Lung microvascular endothelial cell (primary cell): ENCODE data around the gene RALB. TPM values are rescaled to one million over a fixed set of nuclear protein-coding genes. Genes with fewer than 3 reads are reported as not detected.
A peak's percentile ranks its signal among the peaks of the same experiment; 100 is the strongest.
"Not testable (repeated sequence)": the region's sequence is repeated elsewhere in the genome, so short reads cannot be mapped to it uniquely, and the experiment has no call there.

Experiments
- DNase-seq, 2 donors: peaks; one replicate each; pipeline versions ENCODE4 v3.0.0 to v3.0.0-alpha.2; 2010; ENCODE audit warnings: low read depth in 2 of 2
- total RNA-seq: library from RNA; depleted of rRNA; stranded (reverse); fragments of >200 nt; gene quantifications from 2 replicates; pipeline ENCODE4 v1.2.1, GENCODE V29; 2014

Gene RALB
- total RNA-seq, 1 donor from 2014 or later: 135 TPM

DNA sequence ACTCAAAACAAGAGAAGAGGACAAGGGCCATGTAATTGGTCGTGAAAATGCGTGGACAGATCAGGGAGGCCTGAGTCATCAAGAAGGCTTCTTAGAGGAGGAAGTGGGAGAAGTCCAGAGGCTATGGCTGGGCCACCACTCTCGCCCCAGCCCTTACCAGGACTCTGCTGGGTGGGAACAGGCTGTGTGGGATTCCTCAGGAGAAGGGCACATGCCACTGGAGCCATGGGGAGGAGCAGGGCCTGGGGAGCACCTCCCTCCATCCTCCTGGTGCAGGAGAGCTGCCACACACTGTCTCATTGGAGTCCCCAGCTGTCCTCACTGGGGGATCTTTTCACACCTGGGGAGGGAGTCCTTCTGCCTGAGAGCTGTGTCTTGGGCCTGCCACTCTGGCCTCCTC, 9.4 kb upstream of the RALB start:
- DNase-seq: peak in 1 of 2 donors; percentile 57

DNA sequence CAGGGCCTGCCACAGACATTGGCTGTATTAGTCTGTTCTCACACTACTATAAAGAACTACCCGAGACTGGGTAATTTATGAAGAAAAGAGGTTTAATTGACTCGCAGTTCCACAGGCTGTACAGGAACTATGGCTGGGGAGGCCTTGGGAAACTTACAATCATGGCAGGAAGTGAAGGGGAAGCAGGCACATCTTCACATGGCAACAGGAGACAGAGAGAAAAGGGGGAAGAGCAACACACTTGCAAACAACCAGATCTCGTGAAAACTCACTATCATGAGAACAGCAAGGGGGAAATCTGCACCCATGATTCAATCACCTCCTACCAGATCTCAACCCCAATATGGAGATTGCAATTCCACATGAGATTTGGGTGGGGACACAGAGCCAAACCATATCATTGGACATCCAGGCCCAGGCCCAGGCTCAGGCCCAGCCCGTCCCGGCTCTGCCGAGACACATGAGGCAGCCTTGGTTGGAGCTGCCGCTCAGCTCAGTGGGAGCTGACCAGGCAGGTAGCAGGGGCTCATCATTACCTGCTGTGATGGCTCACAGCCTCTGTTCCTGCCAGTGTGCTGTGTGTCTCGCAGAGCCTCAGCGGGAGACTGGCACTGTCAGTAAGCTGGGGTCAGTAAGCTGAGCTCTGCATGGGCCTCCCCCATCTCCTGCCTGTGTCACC, 8.6 kb upstream of the RALB start:
- no peak for DNase-seq

DNA sequence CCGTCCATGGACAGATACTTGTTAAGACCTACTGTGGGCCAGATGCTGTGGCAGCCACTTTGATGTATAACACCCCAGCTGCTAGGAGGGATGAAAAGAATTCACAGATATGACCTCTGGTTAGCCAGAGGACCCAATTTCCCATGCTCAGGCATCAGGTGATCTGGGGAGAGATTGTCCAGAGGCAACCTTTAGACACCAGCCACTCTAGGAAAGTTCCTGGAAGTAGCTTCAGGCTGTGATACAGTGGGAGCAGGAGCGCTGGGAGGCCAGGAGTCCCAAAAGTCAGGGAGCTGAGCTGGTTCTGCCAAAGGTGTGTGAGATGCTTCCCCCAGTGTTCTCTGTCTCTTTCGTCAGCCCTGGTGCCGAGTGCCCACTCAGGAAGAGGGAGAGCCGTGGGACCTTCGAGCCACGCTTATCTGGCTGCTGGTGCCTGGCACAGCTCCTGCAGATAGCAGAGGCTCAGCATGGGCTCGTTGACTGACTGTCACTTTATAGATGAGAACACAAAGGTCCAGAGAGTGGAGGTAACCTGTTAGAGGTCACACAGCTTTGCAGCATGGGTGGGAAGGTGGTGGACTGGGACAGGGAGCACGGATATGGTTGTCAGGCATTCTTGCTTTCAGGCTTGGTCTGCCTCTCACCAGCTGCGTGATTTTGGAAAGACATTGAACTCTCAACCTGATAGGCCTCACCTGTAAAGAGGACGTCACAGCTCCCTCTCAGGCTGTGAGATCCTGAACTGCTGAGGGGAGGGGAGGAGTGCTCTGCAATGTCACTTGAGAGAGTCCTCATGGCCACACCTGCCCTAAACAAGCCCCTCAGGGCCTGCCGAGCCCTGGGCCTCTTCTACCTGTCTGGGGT, 7.8 kb upstream of the RALB start:
- DNase-seq: no peak

DNA sequence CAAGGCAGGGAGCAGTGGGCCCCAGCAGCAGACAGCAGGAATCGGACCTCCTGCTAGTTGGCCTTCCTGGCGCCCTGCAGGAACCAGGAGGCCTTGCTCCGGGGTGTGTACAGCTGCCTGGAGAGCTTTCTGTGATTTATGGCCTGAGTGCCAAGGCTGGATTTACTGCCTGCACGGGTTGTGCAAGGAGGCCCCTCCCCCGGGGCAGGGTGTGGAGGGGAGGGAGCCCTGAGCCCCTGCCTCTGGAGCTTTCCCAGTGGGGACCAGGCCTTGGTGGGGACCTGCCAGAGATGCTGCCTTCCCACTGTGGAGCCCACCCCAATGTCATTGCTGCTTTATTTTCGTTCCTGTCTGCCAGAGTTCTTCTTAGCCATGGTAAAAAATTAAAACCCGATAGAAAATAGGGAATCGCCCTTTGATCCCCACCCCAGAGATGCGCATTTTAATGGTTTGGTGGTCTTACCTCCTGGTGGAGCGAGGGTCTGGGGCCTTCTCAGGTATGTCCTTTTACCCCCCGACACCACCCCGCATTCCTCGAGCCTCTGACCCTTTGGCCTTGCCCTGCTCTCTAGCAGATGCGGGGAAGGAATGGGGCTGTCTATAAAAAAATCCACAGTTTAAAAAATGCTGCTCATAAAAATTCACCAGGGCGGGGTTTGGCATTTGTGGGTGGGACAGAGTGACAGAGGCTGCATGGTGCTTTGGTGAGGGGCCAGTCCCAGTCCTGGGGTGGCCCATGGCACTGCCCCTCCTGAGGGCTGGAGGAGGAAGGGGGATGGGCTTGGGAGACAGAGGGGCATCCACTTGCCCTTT, 6.9 kb upstream of the RALB start:
- peak in 1 of 2 donors; percentile 43 for DNase-seq

DNA sequence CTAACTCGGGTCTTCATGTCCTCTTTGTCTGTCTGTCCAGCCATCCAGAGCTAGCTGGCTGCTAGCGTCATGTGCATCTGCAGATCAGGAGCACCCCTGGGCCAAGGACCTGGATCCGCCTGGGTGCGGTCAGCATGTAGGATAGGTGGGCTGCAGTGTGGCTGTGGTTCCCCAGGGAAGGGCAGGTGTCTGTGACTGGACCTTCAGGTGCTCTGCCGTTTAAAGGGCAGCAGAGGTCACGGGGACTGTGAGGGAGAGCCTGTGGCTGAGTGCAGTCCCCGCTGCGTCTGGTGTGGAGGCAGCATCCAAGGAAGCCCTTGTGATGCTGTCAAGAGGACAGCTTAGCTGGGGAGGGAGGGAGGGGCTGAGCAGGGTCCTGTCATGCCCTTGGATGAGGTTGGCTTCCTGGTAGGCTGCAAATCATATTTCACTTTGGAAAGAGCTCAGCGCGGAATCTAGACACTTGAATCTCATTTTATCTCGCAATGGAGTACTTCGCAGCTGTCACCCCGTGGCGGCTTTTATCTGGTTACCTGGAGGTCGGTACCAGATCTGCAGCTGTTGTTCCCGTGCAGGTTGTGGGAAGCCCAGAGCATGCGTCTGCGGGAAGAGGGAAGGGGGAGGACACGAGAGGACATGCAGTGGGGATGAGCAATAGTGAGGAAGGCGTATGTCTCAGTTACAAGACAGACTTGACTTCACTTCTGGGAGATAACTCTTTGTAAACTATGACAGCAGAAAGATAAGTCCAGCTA, 5.9 kb upstream of the RALB start:
- no peak for DNase-seq

DNA sequence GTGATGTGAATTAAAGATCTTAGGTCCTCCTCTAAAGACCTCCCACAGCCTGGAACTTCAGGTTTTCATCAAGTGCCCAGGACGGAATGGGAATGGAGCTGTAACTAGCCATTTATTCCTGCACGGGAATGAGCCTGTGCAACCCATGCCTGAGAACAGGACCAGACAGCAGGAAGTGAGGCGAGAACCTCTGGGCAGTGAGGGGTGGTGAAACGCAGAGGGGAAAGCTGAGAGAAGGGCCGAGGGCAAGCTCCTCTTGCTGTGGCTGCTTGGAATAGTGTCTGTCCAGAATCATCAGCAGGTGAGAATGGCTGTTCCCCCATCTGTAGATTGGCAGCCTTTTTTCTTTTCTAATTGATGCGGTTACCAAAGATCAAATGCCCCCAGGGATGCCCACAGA, 4.8 kb upstream of the RALB start:
- DNase-seq: no peak

DNA sequence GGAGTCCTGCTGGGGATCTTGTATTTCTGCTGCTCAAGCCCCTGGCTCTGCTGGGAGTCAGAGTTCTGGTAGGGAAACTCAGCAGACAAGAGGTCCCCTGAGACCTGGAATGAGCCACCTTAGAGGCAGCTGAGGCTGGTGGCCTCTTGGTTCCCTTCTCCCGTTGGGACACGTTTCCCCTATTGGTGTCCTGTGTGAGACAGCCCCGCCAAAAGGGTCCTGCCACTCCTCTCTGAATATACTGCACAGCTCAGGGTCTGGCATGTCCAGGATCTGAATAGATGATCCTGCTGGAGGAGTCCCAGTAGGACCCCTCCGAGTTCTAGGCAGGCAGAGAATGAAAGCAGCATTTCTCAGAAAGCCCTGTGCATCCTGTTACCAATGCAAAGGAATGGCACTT, 2.0 kb upstream of the RALB start:
- DNase-seq: no peak

DNA sequence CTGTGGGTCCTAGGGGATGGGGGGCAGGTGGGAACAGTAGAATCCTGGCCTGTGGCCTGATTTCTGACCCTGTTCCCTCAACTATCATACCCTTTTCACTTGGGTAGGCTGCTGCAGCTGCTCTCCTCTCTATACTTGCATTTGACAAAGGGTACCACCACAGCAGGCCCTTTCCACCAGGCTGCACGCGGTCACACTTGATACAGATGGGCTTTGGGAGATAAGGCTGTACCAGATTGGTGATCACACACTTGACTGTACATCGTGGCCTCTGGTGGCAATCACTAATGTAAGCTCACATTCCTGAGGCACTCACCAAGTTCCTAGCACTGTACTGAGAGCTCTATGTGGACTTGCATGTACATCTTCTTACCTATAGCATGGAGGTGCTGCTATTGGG, 1.6 kb upstream of the RALB start:
- no peak for DNase-seq

DNA sequence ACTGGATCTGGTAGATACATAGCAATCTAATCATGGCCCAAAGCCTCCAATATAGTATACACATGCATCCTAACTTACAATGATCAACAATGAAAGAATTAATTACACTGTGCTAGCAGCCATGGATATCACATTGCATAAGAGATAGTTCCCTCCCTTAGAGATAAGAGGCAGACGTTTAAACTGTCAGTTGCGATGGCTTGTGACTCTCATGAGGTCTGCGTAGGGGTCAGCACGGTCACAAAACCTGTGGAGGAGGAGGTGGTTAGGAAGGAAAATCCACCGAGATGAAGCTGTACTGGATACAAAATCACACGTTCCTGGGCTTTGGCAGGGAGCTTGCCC, 800 bp upstream of the RALB start:
- DNase-seq: peak in 1 of 2 donors; percentile 17

DNA sequence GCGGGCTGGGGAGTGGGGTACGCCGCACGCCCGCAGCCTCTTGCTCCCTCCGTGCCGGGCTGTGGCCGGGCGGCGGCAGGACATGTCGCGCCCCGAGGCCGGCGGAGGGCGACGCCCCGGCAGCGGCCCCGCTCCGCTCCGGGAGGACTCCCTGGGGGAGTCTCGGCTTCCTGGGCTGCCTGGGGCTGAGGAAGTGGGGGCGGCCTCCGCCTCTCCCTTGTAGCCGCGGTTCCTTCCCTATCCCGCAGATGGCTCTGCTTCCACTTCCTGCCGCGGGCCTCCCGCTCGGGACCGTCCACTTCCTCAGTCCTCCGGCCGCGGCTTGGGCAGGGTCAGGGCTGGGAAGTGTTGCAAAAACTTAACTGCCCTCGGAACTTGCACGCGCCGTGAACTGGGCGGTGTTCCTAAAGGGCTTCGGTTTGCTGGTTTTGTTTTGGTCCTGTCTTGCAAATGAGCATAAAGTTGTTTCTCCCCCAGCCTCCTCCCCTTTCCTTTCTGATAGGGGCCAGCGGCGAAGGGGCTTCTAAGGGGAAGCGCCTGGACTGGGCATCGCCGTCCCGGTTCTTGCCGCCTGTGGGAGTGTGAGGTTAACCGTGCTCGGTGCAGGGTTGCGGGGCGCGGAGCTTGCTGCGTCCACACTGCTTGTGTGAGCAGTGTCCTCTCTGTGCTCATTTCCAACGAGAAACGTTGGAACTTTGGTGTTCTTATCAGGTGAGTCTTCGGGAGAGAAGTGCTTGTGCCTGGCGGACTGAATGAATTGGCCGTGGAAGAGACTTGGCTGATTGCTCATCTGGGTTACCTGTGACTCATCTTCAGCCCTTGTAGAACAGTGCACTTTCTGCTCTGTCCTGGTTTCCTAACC, 600 bp downstream of the RALB start:
- peak; percentile 73 to 78 for DNase-seq

DNA sequence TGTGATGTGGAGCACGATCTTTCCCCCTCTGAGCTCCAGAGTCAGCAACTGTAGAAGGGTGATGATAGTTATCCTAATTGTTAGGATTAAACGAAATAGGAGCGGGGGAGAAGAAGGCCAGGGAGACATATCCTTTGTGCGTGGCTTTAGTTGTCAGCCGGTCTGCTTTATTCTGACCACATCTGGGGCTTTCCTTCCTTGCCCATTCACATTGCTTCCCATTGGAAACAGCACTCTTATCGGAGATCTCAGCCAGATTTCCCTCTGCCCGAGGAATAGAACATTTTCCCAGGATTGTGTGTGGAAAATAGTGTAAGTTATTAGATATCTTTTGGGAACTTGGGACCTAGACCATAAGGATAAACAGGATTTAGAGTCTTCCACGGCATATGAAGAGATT, 1.5 kb downstream of the RALB start:
- peak; percentile 36 to 40 for DNase-seq

DNA sequence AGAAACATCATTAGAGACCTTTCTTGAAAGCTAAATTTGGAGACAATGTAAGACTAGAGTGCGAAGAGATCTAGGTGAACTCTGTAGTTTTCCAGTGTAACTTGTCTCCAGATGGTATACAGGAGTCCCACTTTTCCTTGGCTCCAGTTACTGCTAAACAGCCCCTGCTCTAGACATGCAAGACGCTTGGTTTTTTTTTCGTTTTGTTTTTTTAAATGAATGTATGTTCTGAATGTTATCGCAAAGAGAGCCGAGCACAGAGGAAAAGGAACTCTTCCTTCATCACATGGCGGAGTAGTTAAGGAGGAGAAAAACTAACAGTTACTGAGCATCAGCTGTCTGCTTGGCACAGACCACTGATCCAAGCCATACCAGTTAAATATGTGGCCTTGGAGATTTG, 2.4 kb downstream of the RALB start:
- DNase-seq: no peak

DNA sequence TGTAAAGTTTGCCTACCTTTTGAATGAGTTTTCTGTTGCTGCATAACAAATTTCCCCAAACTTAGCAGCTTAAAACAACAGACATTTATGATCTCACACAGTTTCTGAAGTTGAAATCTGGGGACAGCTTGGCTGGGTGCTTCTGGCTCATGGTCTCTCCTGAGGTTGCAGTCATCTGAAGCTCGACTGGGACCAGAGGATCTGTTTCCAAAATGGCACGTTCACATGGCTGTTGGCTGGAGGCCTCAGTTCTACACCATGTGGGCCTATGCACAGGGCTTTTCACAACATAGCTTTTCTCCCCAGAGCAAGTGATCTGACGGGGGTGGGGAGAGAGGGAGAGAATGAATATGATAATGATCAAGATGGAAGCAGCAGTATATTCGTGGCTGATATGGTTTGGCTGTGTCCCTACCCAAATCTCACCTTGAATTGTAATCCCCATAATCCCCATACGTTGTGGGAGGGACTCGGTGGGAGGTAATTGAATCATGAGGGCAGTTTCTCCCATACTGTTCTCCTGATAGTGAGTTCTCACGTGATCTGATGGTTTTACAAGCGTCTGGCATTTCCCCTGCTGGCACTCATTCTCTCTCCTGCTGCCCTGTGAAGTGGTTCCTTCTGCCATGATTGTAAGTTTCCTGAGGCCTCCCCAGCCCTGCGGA, 3.5 kb downstream of the RALB start:
- peak; percentile 54 to 56 for DNase-seq

DNA sequence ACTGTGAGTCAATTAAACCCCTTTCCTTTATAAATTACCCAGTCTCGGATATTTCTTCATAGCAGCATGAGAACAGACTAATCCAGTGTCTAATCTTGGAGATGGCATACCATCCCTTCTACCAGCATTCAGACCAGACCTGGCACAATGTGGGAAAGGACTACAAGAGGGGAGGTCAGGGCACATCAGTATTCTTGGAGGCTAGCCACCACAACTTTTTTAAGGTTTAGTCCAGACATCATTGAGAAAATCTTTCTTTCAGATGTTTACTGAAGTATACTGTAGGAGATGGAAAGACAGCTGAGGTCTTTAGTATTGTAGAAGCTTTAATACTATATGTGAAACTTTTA, 4.0 kb downstream of the RALB start:
- DNase-seq: no peak

DNA sequence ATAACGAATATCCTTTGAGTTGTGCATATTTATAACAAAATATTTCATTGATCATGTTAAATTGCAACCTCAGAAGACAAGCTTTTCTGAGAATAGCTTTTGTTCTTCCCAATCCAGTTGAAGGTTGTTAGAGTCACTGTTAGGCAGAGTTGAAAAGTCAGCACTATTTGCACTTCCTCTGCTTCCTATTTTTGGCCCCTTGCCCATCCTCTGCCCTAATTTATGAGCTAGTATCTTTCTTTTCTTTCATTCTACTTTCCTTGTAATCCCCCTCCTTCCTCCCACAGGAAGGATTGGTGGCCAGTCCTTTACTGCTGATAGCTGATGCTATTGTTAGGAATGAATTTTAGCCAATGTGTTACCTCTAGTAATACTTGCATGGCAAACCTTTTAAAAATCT, 4.9 kb downstream of the RALB start:
- peak; percentile 30 to 59 for DNase-seq

DNA sequence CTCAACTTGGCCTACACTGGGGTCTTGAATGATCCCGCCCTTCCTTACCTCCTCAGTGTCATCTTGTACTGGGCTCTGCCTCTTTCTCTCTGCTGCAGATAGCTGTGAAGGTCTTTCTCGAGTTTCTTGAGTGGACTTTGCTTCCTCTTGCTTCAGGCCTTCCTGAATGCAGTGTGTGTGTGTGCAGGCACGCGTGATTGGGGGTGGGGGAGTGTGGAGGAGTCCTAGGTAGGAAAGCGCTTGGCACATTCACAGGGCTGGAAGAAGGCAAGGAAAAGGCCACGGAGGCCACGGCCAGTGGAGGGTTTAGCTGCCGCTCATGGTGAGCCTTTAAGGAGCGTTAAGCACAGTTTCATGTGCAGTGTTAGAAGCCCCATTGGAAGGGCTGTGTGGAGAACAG, 5.5 kb downstream of the RALB start:
- DNase-seq: no peak

DNA sequence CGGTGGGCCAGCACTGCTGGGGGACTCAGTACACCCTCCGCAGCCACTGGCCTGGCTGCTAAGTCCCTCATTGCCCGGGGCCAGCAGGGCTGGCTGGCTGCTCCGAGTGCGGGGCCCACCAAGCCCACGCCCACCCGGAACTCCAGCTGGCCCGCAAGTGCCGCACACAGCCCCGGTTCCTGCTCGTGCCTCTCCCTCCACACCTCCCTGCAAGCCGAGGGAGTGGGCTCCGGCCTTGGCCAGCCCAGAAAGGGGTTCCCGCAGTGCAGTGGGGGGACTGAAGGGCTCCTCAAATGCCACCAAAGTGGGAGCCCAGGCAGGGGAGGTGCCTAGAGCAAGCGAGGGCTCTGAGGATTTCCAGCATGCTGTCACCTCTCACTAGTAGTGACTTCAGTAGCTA, 7.3 kb downstream of the RALB start:
- not testable (repeated sequence) for DNase-seq

DNA sequence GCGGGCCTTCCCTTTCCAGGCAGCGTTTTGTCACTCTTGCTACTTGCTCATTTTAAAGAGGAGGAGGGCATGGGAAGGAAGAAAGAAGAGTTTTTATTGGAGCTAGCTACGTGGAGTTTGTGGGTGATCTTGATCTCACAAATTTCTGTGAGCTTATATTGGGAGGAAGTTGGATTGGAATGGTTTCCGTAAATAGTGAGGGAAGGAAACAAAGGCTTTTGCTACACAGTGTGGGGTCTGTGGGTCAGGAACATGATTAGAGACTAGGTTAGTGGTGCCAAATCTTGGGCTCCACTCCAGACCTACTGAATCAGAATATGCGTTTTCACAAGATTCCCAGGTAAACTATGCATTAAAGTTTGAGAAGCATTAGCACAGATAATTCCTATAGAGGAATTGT, 8.1 kb downstream of the RALB start:
- peak; percentile 55 to 58 for DNase-seq

DNA sequence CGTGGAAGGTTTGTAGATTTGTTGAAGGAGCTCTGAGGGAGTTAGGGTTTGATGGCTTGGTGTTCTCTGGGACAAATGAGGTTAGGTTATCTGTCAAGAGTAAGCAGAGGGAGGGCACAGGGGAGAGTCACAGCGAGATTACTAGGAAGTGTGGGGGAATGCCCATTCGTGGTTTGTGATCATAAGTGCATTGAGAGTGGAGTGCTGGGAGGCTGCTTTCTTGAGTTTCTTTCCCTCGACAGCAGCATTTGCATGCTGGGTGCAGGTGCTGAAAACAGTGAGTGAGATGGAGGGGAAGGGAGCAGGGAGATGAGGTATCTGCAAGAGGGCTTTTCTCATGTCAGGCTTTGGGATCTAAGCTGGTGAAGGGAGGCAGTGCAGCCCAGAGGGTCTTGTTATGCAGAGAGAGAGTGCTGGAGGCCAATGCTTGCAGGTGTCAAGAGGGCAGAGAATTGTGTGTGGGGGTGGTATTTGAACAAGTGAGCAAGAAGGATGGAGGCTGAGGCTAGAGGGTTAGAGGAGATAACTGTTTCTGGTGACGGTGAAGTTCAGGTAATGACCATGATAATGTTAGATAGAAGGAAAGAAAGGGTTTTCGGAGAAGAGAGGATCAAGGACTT, 8.8 kb downstream of the RALB start:
- DNase-seq: no peak

DNA sequence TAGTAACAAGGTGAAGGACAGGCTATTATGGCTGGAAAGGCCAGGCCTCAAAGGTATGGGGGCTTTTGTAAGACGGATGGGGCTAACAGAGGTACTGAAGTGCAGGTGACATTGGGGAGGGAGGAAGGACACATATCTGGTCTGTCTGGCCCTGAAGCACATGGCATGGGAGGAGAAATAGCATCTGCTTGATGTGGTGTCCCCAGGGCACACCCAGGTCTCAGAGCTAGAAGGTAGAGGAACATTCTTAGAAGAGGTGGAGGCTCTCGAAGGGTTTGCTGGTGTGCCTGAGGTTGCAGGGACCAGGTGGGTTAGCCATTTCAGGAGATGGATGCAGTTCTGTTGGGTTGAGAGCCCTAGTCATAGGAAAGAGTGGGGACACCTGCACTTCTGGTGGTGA, 9.5 kb downstream of the RALB start:
- DNase-seq: no peak
